Body of pancreas (tissue), 4 donors: ENCODE data around the gene THSD4. TPM values are rescaled to one million over a fixed set of nuclear protein-coding genes. Genes with fewer than 3 reads are reported as not detected.
A peak's percentile ranks its signal among the peaks of the same experiment; 100 is the strongest.

ENCODE experiments used
- ATAC-seq: fragments of 150-250 bp; one replicate; pipeline ENCODE4 v1.9.1; 2016
- DNase-seq, 4 donors: peaks; one replicate each; pipeline ENCODE4 v3.0.0-alpha.2; 2019
- H3K27ac ChIP-seq, 4 donors: fragments of 200-600 bp; sonication (generic); 1 replicate in 3 of 4; 2 replicates in 1 of 4; pipeline versions ENCODE4 v1.5.1 to v1.6.1; 2016 to 2019; ENCODE audit warnings: mild to moderate bottlenecking in 1 of 4, mixed read lengths in 1 of 4, moderate library complexity in 1 of 4
- H3K27me3 ChIP-seq, 2 donors: fragments of 200-600 bp; sonication (generic); one replicate each; pipeline ENCODE4 v1.6.0; 2016; ENCODE audit warnings: mild to moderate bottlenecking in 1 of 2
- H3K36me3 ChIP-seq, 2 donors: fragments of 200-600 bp; sonication (generic); replicated peaks in 1 of 2; 2 replicates each; pipeline ENCODE4 v1.5.1; 2016; ENCODE audit warnings: low read depth in 2 of 2; ENCODE audit not compliant: insufficient read depth in 1 of 2
- H3K4me1 ChIP-seq: fragments of 200-600 bp; sonication (generic); one replicate; pipeline ENCODE4 v1.6.0; 2016
- H3K4me3 ChIP-seq, 2 donors: fragments of 200-600 bp; sonication (generic); 1 replicate in 1 of 2; 2 replicates in 1 of 2; pipeline ENCODE4 v1.5.1; 2016 to 2019
- H3K9me3 ChIP-seq, 3 donors: fragments of 200-600 bp; sonication (generic); 1 replicate in 2 of 3; 2 replicates in 1 of 3; pipeline ENCODE4 v1.5.1; 2016
- CTCF ChIP-seq, 7 experiments: fragments of 450-650 bp in 4 of 7; fragments of 200-600 bp in 3 of 7; sonication (generic) in 3 of 7; IDR thresholded peaks; one replicate each; pipeline ENCODE4 v1.5.1; 2016 to 2019; ENCODE audit warnings: antibody characterized with exemption in 7 of 7
- POLR2A ChIP-seq, 3 donors: fragments of 450-650 bp; IDR thresholded peaks; one replicate each; pipeline ENCODE4 v1.6.1; 2016; ENCODE audit warnings: antibody characterized with exemption in 3 of 3, mild to moderate bottlenecking in 2 of 3
- WGBS, 2 donors: methylation state at CpG; one replicate each; pipeline ENCODE4 v1.1.5; 2017; 5-methylcytosine and 5-hydroxymethylcytosine counted together
- intact Hi-C: fragments of 100-400 bp; cut with DNase I; formaldehyde crosslinking; loops from one replicate; pipeline ENCODE4 v1.15.1; 2023
- total RNA-seq, 2 donors: library from RNA; depleted of rRNA; stranded (reverse); fragments of >200 nt; gene quantifications; one replicate each; pipeline ENCODE4 v1.1.0, GENCODE V29; 2016

The THSD4 gene
- total RNA-seq, 2 donors from 2014 or later, result 12.9 to 16.1 TPM

GRCh38 chr15:71496336-71496955 lies 381.2 kb downstream of the THSD4 start:
- intact Hi-C loops, result no loop called here
- Histone ChIP-seq H3K4me1 (peaks cover 4% of the 10 kb centered on the region), H3K27ac (no peak overlapping the region), H3K36me3 (no peaks in the 10 kb centered on the region), H3K9me3 (no peaks in the 10 kb centered on the region), H3K4me3 (no peak overlapping the region), H3K27me3 (no peaks in the 10 kb centered on the region)
- WGBS, 2 donors, result 64 to 68% methylated on average over 4 of the region's 4 CpGs
- no peak for TF ChIP-seq CTCF (IDR thresholded peaks at IDR 0.05)
- no peak for TF ChIP-seq POLR2A (IDR thresholded peaks at IDR 0.05)
- DNase-seq (no peak), ATAC-seq (no peak)

GRCh38 chr15:71501344-71502076 lies 386.2 kb downstream of the THSD4 start:
- no peaks in the 10 kb centered on the region for H3K9me3 ChIP-seq
- 9 to 25% methylated on average over 1 of the region's 1 CpG for WGBS, 2 donors
- intact Hi-C loops, result no loop called here
- ATAC-seq (peak; percentile 66), DNase-seq (peak in 1 of 4 donors; percentile 11)
- H3K4me1 ChIP-seq, result peaks cover 9% of the 10 kb centered on the region
- H3K27me3 ChIP-seq, result no peaks in the 10 kb centered on the region
- TF ChIP-seq CTCF (IDR thresholded peaks at IDR 0.05), result no peak
- TF ChIP-seq POLR2A (IDR thresholded peaks at IDR 0.05), result no peak
- no peaks in the 10 kb centered on the region for H3K36me3 ChIP-seq
- no peak overlapping the region for H3K4me3 ChIP-seq
- peak overlapping the region in 2 of 4 donors; percentile 13 to 17 for H3K27ac ChIP-seq

GRCh38 chr15:71502077-71502432 lies 386.8 kb downstream of the THSD4 start:
- Histone ChIP-seq H3K27ac (peak overlapping the region in 2 of 4 donors; percentile 13 to 17), H3K36me3 (no peaks in the 10 kb centered on the region), H3K4me3 (no peak overlapping the region), H3K4me1 (peaks cover 9% of the 10 kb centered on the region), H3K9me3 (no peaks in the 10 kb centered on the region), H3K27me3 (no peaks in the 10 kb centered on the region)
- 65 to 75% methylated on average over 1 of the region's 1 CpG for WGBS, 2 donors
- ATAC-seq (no peak), DNase-seq (no peak)
- TF ChIP-seq POLR2A (IDR thresholded peaks at IDR 0.05), result no peak
- no peak for TF ChIP-seq CTCF (IDR thresholded peaks at IDR 0.05)
- intact Hi-C loops, result no loop called here

GRCh38 chr15:71505962-71506361 lies 390.7 kb downstream of the THSD4 start:
- WGBS, 2 donors, result 65 to 66% methylated on average over 4 of the region's 4 CpGs
- Histone ChIP-seq H3K9me3 (no peaks in the 10 kb centered on the region), H3K4me1 (peaks cover 9% of the 10 kb centered on the region), H3K27me3 (no peaks in the 10 kb centered on the region), H3K36me3 (no peaks in the 10 kb centered on the region), H3K4me3 (no peak overlapping the region), H3K27ac (no peak overlapping the region)
- TF ChIP-seq POLR2A (IDR thresholded peaks at IDR 0.05), result no peak
- TF ChIP-seq CTCF (IDR thresholded peaks at IDR 0.05), result no peak
- no peak for DNase-seq
- intact Hi-C loops, result no loop called here
- no peak for ATAC-seq
